Neuronal stem cell (in vitro differentiated cells): ENCODE data around the gene CCDC92.
A peak's percentile ranks its signal among the peaks of the same experiment; 100 is the strongest.

Experiments used
- DNase-seq: peaks from one replicate; pipeline ENCODE4 v3.0.0-alpha.2; 2013; ENCODE audit warnings: low spot score
- H2AFZ ChIP-seq: one replicate; pipeline ENCODE4 v1.6.1; 2013; ENCODE audit warnings: mild to moderate bottlenecking, low read length, inconsistent platforms
- H2AK5ac ChIP-seq: 2 replicates; pipeline ENCODE4 v1.6.1; 2013; ENCODE audit warnings: low read depth, mild to moderate bottlenecking, inconsistent platforms, low read length, moderate library complexity, mixed read lengths
- H2BK120ac ChIP-seq: 2 replicates; pipeline ENCODE4 v1.6.1; 2013; ENCODE audit warnings: low read depth, mild to moderate bottlenecking, inconsistent platforms, low read length, moderate library complexity, mixed read lengths
- H2BK12ac ChIP-seq: one replicate; pipeline ENCODE4 v1.6.1; 2013; ENCODE audit warnings: low read length, inconsistent platforms
- H2BK15ac ChIP-seq: 2 replicates; pipeline ENCODE4 v1.6.1; 2013; ENCODE audit warnings: mild to moderate bottlenecking, low read length, inconsistent platforms, mixed read lengths
- H2BK5ac ChIP-seq: one replicate; pipeline ENCODE4 v1.6.1; 2013; ENCODE audit warnings: inconsistent platforms, mild to moderate bottlenecking, low read length, moderate library complexity
- H3K14ac ChIP-seq: one replicate; pipeline ENCODE4 v1.6.1; 2013; ENCODE audit warnings: low read length, inconsistent platforms
- H3K18ac ChIP-seq: 2 replicates; pipeline ENCODE4 v1.6.1; 2013; ENCODE audit warnings: low read length, inconsistent platforms
- H3K23ac ChIP-seq: 2 replicates; pipeline ENCODE4 v1.6.1; 2013; ENCODE audit warnings: low read depth, mild to moderate bottlenecking, mixed read lengths, low read length, inconsistent platforms; ENCODE audit not compliant: poor library complexity
- H3K27ac ChIP-seq: replicated peaks from 3 replicates; pipeline ENCODE4 v1.5.1; 2013; ENCODE audit warnings: low read length, inconsistent platforms
- H3K27me3 ChIP-seq, 3 experiments: 2 replicates each; pipeline ENCODE4 v1.6.1; 2013; ENCODE audit warnings: low read length in 3 of 3, mild to moderate bottlenecking in 2 of 3, inconsistent platforms in 1 of 3, low read depth in 1 of 3, mixed read lengths in 1 of 3, moderate library complexity in 1 of 3; ENCODE audit not compliant: control insufficient read depth in 3 of 3, insufficient read depth in 3 of 3
- H3K36me3 ChIP-seq, 2 donors: replicated peaks in 1 of 2; 2 replicates each; pipeline ENCODE4 v1.6.1; 2013; ENCODE audit warnings: low read length in 2 of 2; ENCODE audit not compliant: control insufficient read depth in 2 of 2, insufficient read depth in 2 of 2
- H3K4ac ChIP-seq: 2 replicates; pipeline ENCODE4 v1.6.1; 2013; ENCODE audit warnings: inconsistent platforms, mild to moderate bottlenecking, low read length, moderate library complexity
- H3K4me1 ChIP-seq, 2 donors: 1 replicate in 1 of 2; 2 replicates in 1 of 2; pipeline ENCODE4 v1.6.1; 2013; ENCODE audit warnings: low read length in 2 of 2, low read depth in 1 of 2; ENCODE audit not compliant: control insufficient read depth in 2 of 2, insufficient read depth in 1 of 2
- H3K4me2 ChIP-seq: one replicate; pipeline ENCODE4 v1.6.1; 2013; ENCODE audit warnings: mild to moderate bottlenecking, low read length, inconsistent platforms; ENCODE audit not compliant: insufficient read depth, poor library complexity, severe bottlenecking
- H3K4me3 ChIP-seq, 2 donors: 2 replicates each; pipeline ENCODE4 v1.5.1; 2013; ENCODE audit warnings: low read length in 2 of 2, mild to moderate bottlenecking in 2 of 2, inconsistent platforms in 1 of 2, moderate library complexity in 1 of 2
- H3K79me1 ChIP-seq: one replicate; pipeline ENCODE4 v1.6.1; 2013; ENCODE audit warnings: low read depth, mild to moderate bottlenecking, inconsistent platforms, low read length, moderate library complexity
- H3K9ac ChIP-seq: one replicate; pipeline ENCODE4 v1.6.1; 2013; ENCODE audit warnings: mild to moderate bottlenecking, low read depth, low read length, inconsistent platforms; ENCODE audit not compliant: poor library complexity
- H3K9me3 ChIP-seq, 2 donors: replicated peaks in 1 of 2; 2 replicates each; pipeline versions ENCODE3 to v1.6.1; 2013; ENCODE audit warnings: low read length in 2 of 2, mild to moderate bottlenecking in 2 of 2, inconsistent platforms in 1 of 2, low read depth in 1 of 2, mixed read lengths in 1 of 2, moderate library complexity in 1 of 2; ENCODE audit not compliant: control insufficient read depth in 2 of 2, insufficient read depth in 1 of 2
- H4K8ac ChIP-seq: one replicate; pipeline ENCODE4 v1.6.1; 2013; ENCODE audit warnings: low read depth, mild to moderate bottlenecking, inconsistent platforms, low read length, moderate library complexity
- H4K91ac ChIP-seq: one replicate; pipeline ENCODE4 v1.6.1; 2013; ENCODE audit warnings: low read length, low read depth, mild to moderate bottlenecking, inconsistent platforms; ENCODE audit not compliant: poor library complexity
- WGBS, 2 donors: extraction: QIAGEN DNeasy Blood & Tissue Kit; methylation state at CpG; one replicate each; pipeline ENCODE4 v1.1.7; 2013; ENCODE audit warnings: missing lambda C conversion rate in 2 of 2, mixed read lengths in 1 of 2; ENCODE audit not compliant: insufficient read length in 2 of 2, insufficient replicate concordance in 1 of 2; ENCODE audit errors: extremely low coverage in 2 of 2; 5-methylcytosine and 5-hydroxymethylcytosine counted together

CCDC92 gene

DNA sequence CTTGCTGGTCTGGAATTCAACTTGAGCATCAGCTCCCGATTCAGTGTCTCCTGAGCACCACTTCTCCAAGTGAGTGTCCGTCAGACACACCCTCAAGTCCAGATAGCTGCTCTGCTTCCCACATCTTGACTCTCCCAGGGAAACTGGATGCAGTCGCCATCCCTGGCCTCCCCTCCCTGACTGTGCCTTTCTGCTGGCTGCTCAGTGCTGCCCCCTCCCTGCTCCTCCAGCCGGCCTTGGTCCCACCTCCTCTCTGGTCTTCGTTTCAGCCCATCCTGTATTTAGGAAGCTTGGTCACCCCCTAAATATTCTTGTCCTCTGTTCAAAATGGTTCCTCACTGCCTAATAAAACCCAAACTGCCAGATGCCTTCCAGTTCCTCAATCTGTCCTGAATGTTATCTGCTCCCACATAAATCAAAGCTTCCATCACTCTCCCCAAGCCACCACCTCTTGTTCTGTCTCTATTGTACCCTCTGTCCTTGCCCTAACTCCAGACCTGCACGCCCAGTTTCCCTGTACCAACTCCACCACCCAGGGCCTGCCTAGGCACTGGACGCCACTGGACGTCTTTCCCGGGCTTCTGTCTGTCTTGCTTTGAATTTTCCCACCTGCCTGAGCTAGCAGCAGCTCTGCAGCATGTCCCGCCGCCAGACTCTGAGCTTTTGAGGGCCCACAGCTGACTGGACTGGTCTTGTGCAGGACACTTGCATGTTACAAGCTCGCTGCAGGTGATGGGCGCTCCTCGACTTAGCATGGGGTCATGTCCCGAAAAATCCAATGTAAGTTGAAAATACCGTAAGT lies 33.8 kb downstream of the CCDC92 start:
- peak overlapping the region; percentile 76 for H3K23ac ChIP-seq
- no peak overlapping the region for H3K4me2 ChIP-seq
- no peak overlapping the region for H2BK5ac ChIP-seq
- H3K9me3 ChIP-seq: peaks cover 5 to 20% of the 10 kb centered on the region in 2 donors
- no peak overlapping the region for H4K91ac ChIP-seq
- no peak overlapping the region for H3K4ac ChIP-seq
- no peak overlapping the region for H2AFZ ChIP-seq
- no peak overlapping the region for H2BK12ac ChIP-seq
- no peak overlapping the region for H3K14ac ChIP-seq
- no peak overlapping the region for H2AK5ac ChIP-seq
- DNase-seq: no peak
- H3K18ac ChIP-seq: no peak overlapping the region
- H4K8ac ChIP-seq: no peak overlapping the region
- no peaks in the 10 kb centered on the region for H3K27me3 ChIP-seq
- peaks cover 3 to 4% of the 10 kb centered on the region in 2 donors for H3K4me1 ChIP-seq
- H3K36me3 ChIP-seq: peaks cover 21 to 72% of the 10 kb centered on the region in 2 donors
- H3K9ac ChIP-seq: no peak overlapping the region
- no peak overlapping the region for H2BK15ac ChIP-seq
- no CpG with 5 or more reads among the region's 16 CpGs for WGBS, 2 donors
- no peak overlapping the region for H2BK120ac ChIP-seq
- no peak overlapping the region for H3K27ac ChIP-seq
- no peak overlapping the region for H3K4me3 ChIP-seq
- no peaks in the 10 kb centered on the region for H3K79me1 ChIP-seq

DNA sequence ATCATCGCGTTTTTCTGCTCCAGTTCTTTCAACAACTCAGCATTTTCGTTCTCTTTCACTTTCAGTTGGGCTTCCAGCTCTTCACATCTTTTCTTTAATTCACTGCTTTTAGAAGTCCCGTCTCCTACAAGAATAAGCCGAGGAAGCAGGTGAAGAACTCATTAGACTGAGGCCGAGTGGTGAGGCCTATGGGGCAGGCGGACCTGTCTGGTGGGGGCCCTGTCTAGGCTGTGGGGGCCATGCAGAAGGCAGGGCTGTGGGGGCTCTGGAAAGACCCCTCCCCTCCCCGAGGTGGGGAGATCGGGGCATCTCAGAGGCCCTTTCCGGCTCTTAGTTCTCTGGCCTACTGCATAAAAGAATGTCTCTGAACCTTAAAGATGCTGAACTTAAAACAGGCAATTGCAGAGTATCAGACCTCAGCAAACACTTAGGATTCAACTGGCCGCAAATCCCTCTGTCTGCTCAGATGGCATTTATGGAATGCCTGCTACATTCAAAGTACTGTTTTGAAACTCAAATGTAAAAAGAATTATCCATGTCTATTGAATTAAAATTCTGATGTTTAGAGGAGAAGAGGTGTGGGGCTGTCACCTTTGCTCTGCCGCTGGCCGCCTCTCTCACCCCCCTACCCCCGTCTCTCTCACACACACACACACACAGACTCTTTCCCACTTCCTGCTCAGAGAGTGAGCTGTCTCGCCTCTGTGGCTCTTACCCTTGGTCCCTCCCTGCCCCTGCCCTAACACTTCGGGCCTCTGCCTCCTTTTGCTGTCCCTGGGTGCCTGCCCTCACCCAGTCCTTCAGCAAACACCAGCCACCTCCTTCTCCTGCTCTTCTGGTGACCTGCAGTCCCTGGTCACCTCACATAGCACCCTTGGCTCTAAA lies 34.7 kb downstream of the CCDC92 start:
- no peaks in the 10 kb centered on the region for H3K27me3 ChIP-seq
- H2AK5ac ChIP-seq: no peak overlapping the region
- H3K4me1 ChIP-seq: peaks cover 3 to 4% of the 10 kb centered on the region in 2 donors
- H2BK120ac ChIP-seq: no peak overlapping the region
- H3K9me3 ChIP-seq: peaks cover 5 to 19% of the 10 kb centered on the region in 2 donors
- H2BK5ac ChIP-seq: peak overlapping the region; percentile 54
- peak overlapping the region; percentile 57 for H3K9ac ChIP-seq
- no peak overlapping the region for H3K4ac ChIP-seq
- peaks cover 21 to 63% of the 10 kb centered on the region in 2 donors for H3K36me3 ChIP-seq
- no peak for DNase-seq
- H4K8ac ChIP-seq: no peak overlapping the region
- peak overlapping the region; percentile 14 for H2BK12ac ChIP-seq
- H3K27ac ChIP-seq: no peak overlapping the region
- H3K4me2 ChIP-seq: no peak overlapping the region
- WGBS, 2 donors: no CpG with 5 or more reads among the region's 16 CpGs
- H2AFZ ChIP-seq: no peak overlapping the region
- H3K23ac ChIP-seq: peak overlapping the region; percentile 35
- H3K79me1 ChIP-seq: no peaks in the 10 kb centered on the region
- H3K18ac ChIP-seq: peak overlapping the region; percentile 52
- peak overlapping the region; percentile 41 for H3K14ac ChIP-seq
- no peak overlapping the region for H3K4me3 ChIP-seq
- H2BK15ac ChIP-seq: no peak overlapping the region
- no peak overlapping the region for H4K91ac ChIP-seq

DNA sequence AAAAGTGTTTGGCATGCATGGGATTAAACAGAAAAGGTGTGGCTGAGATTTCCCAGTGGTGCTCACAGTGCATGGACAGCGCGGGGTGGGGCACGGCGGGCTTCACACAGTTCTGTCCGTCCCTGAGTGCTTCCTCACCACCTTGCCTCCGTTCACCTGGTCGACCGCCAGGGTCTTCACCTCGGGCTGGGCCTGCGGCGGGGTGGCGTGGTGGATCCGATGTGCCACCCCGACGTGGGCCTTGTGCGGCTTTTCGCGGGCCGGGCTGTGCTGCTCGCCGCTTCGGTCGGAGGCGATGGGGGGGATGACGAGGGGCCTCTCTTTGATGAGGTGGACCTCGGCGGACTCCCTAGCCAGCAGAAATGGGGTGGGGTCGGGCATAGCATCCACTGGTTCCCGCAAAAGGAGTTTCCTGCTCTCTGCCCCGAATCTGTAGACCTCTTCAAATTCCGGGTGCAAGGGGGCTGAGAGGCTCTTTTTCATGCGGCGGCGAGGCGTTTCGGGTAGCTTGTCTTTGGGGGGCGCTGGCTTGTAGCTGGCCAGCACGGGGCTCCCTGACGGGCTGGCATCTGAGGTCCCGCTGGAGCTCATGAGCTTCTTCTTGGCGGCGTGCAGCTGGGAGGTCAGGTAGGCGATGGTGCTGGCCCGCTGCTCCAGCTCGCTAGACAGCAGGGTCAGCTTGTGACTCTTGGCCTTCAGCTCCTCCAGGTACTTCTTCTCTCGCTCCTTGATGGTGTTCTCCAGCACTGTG lies 35.5 kb downstream of the CCDC92 start:
- no peaks in the 10 kb centered on the region for H3K79me1 ChIP-seq
- no peak for DNase-seq
- H3K14ac ChIP-seq: no peak overlapping the region
- H3K36me3 ChIP-seq: peaks cover 18 to 54% of the 10 kb centered on the region in 2 donors
- no peak overlapping the region for H3K4ac ChIP-seq
- peaks cover 3 to 4% of the 10 kb centered on the region in 2 donors for H3K4me1 ChIP-seq
- H3K23ac ChIP-seq: no peak overlapping the region
- H2AFZ ChIP-seq: no peak overlapping the region
- no peak overlapping the region for H3K4me2 ChIP-seq
- no peak overlapping the region for H2BK15ac ChIP-seq
- no peak overlapping the region for H2BK120ac ChIP-seq
- no peak overlapping the region for H2AK5ac ChIP-seq
- H3K9me3 ChIP-seq: peaks cover 3 to 11% of the 10 kb centered on the region in 2 donors
- no CpG with 5 or more reads among the region's 46 CpGs for WGBS, 2 donors
- no peak overlapping the region for H4K91ac ChIP-seq
- H3K9ac ChIP-seq: peak overlapping the region; percentile 0
- no peak overlapping the region for H3K4me3 ChIP-seq
- H2BK5ac ChIP-seq: peak overlapping the region; percentile 54
- no peak overlapping the region for H3K18ac ChIP-seq
- no peak overlapping the region for H4K8ac ChIP-seq
- no peak overlapping the region for H3K27ac ChIP-seq
- no peaks in the 10 kb centered on the region for H3K27me3 ChIP-seq
- H2BK12ac ChIP-seq: no peak overlapping the region
